PC-3 (cell line): ENCODE data around the gene GALNT3. TPM values are rescaled to one million over a fixed set of nuclear protein-coding genes. Genes with fewer than 3 reads are reported as not detected.

Experiments used
- ATAC-seq: fragments of 200-7000 bp; cut with Tn5 transposase; 2 replicates; pipeline ENCODE4 v1.9.1; 2020; ENCODE audit warnings: mild to moderate bottlenecking, moderate library complexity
- BruUV-seq: library from RNA; stranded (reverse); fragments of 400-500 nt; replicated peaks from 2 replicates; lab custom pipeline; 2021; lab: Mats Ljungman, UMichigan
- CTCF ChIA-PET: fragments of 300-600 bp; sonication (Branson Sonifier 250); formaldehyde crosslinking; loops from one replicate; lab custom pipeline; 2022; ENCODE audit warnings: antibody characterized with exemption; lab: Charles Lee
- POLR2A ChIA-PET: fragments of 300-600 bp; sonication (Branson Sonifier 250); formaldehyde crosslinking; loops from one replicate; lab custom pipeline; 2022; ENCODE audit warnings: antibody characterized with exemption; ENCODE audit not compliant: unreplicated experiment; lab: Charles Lee
- DNase-seq: peaks from one replicate; pipeline ENCODE4 v3.0.0-alpha.2; 2015
- H2AFZ ChIP-seq: fragments of 300-600 bp; sonication (generic); 2 replicates; pipeline ENCODE4 v1.6.0; 2016; ENCODE audit warnings: antibody characterized with exemption, low read length
- H3F3A ChIP-seq: fragments of 300-600 bp; sonication (generic); one replicate; pipeline ENCODE4 v1.6.0; 2017; ENCODE audit warnings: antibody characterized with exemption, low read length, control low read depth, mild to moderate bottlenecking; ENCODE audit not compliant: unreplicated experiment
- H3K27ac ChIP-seq: fragments of 300-600 bp; sonication (generic); 2 replicates; pipeline ENCODE4 v1.5.1; 2016; ENCODE audit warnings: mild to moderate bottlenecking, low read length
- H3K27me3 ChIP-seq: fragments of 300-600 bp; sonication (generic); 2 replicates; pipeline ENCODE4 v1.6.1; 2016; ENCODE audit warnings: low read length, mixed read lengths
- H3K36me3 ChIP-seq: fragments of 300-600 bp; sonication (generic); 2 replicates; pipeline ENCODE4 v1.6.1; 2016; ENCODE audit warnings: low read depth, mixed run types, low read length, mixed read lengths
- H3K4me1 ChIP-seq: fragments of 300-600 bp; sonication (generic); 2 replicates; pipeline ENCODE4 v1.5.1; 2016; ENCODE audit warnings: low read length; ENCODE audit not compliant: insufficient read depth
- H3K4me2 ChIP-seq: fragments of 300-600 bp; sonication (generic); 2 replicates; pipeline ENCODE4 v1.6.0; 2016; ENCODE audit warnings: low read length
- H3K4me3 ChIP-seq: fragments of 300-600 bp; sonication (generic); 2 replicates; pipeline ENCODE4 v1.5.1; 2016; ENCODE audit warnings: mild to moderate bottlenecking, low read length, mixed read lengths
- H3K79me2 ChIP-seq: fragments of 300-600 bp; sonication (generic); 2 replicates; pipeline ENCODE4 v1.6.1; 2017; ENCODE audit warnings: low read length, mixed read lengths
- H3K9ac ChIP-seq: fragments of 300-600 bp; sonication (generic); 2 replicates; pipeline ENCODE4 v1.6.0; 2016; ENCODE audit warnings: mild to moderate bottlenecking, low read length
- H3K9me2 ChIP-seq: fragments of 300-600 bp; sonication (generic); replicated peaks from 2 replicates; pipeline ENCODE4 v1.6.1; 2016; ENCODE audit warnings: mixed run types, low read length, mixed read lengths
- H3K9me3 ChIP-seq: fragments of 300-600 bp; sonication (generic); 2 replicates; pipeline ENCODE4 v1.6.1; 2016; ENCODE audit warnings: low read length, mixed read lengths
- H4K20me1 ChIP-seq: fragments of 300-600 bp; sonication (generic); 2 replicates; pipeline ENCODE4 v1.6.1; 2016; ENCODE audit warnings: low read length, mixed read lengths
- EZH2 ChIP-seq: fragments of 300-600 bp; sonication (generic); IDR thresholded peaks from one replicate; pipeline ENCODE4 v1.6.1; 2017; ENCODE audit warnings: antibody characterized with exemption, mild to moderate bottlenecking, low read length; ENCODE audit not compliant: unreplicated experiment
- EZH2phosphoT487 ChIP-seq: fragments of 300-600 bp; sonication (generic); IDR thresholded peaks from 2 replicates; pipeline ENCODE4 v1.6.1; 2018; ENCODE audit warnings: mild to moderate bottlenecking, antibody characterized with exemption, low read length, borderline replicate concordance
- intact Hi-C: fragments of 100-400 bp; cut with micrococcal nuclease; formaldehyde crosslinking; loops from 2 replicates; pipeline ENCODE4 v1.9.0; 2023
- total RNA-seq: library from RNA; depleted of rRNA; stranded (reverse); fragments of >200 nt; gene quantifications from 2 replicates; pipeline ENCODE4 v1.2.3, GENCODE V29; 2014
- TF ChIP-seq, protein P1 (sequence below): fragments of 300-600 bp; sonication (generic); conservative IDR thresholded peaks from 2 replicates; pipeline ENCODE4 v1.5.1; 2017; ENCODE audit warnings: antibody characterized with exemption, low read depth, mild to moderate bottlenecking, low read length

The GALNT3 gene
- total RNA-seq, 1 experiment from 2014 or later, result 44.8 TPM

DNA sequence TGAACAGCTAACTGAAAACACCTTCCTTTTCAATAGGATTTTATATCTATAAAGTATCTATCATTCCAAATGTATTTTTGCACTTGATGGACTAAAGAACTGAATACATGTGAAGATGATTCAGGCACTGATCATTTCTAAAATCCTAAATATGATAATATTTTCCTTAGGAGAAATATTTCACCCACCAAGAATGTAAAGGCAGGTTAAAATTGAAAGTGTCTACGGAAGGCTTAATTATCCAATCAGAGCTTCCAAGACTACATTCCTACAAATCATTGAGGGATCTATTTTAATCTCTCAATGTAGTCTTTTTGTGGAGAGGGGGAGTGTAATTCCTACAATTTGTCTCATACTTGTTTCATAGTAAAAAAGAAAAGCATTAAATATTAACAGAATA is 3.6 kb downstream of the GALNT3 start:
- peaks cover 8% of the 10 kb centered on the region; the same call in 1 of the 2 replicates for H3K36me3 ChIP-seq
- no peak overlapping the region for H2AFZ ChIP-seq
- DNase-seq (no peak), ATAC-seq (no peak)
- H3K4me3 ChIP-seq, result no peak overlapping the region; the same call in 1 of the 2 replicates
- intact Hi-C loops, result no loop called here
- H3K9me2 ChIP-seq, result no peaks in the 10 kb centered on the region
- no TSS peak for BruUV-seq
- H3F3A ChIP-seq, result no peaks in the 10 kb centered on the region
- no peak for TF ChIP-seq EZH2
- no peak for TF ChIP-seq EZH2phosphoT487
- TF ChIP-seq, protein P1, sequence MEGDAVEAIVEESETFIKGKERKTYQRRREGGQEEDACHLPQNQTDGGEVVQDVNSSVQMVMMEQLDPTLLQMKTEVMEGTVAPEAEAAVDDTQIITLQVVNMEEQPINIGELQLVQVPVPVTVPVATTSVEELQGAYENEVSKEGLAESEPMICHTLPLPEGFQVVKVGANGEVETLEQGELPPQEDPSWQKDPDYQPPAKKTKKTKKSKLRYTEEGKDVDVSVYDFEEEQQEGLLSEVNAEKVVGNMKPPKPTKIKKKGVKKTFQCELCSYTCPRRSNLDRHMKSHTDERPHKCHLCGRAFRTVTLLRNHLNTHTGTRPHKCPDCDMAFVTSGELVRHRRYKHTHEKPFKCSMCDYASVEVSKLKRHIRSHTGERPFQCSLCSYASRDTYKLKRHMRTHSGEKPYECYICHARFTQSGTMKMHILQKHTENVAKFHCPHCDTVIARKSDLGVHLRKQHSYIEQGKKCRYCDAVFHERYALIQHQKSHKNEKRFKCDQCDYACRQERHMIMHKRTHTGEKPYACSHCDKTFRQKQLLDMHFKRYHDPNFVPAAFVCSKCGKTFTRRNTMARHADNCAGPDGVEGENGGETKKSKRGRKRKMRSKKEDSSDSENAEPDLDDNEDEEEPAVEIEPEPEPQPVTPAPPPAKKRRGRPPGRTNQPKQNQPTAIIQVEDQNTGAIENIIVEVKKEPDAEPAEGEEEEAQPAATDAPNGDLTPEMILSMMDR, result no peak
- CTCF ChIA-PET, result no interaction called here
- H3K9me3 ChIP-seq, result no peaks in the 10 kb centered on the region
- POLR2A ChIA-PET, result interaction anchor here (0.5 kb wide), 1 partner anchor 387 kb away, joined by 3 read pairs; no protein-coding TSS in a partner anchor
- H3K4me2 ChIP-seq, result peak overlapping the region; percentile 91
- peaks cover 19% of the 10 kb centered on the region for H4K20me1 ChIP-seq
- no peaks in the 10 kb centered on the region for H3K27me3 ChIP-seq
- H3K27ac ChIP-seq, result no peak overlapping the region
- H3K4me1 ChIP-seq, result peaks cover 48% of the 10 kb centered on the region
- peaks cover 84% of the 10 kb centered on the region for H3K79me2 ChIP-seq
- H3K9ac ChIP-seq, result no peak overlapping the region

DNA sequence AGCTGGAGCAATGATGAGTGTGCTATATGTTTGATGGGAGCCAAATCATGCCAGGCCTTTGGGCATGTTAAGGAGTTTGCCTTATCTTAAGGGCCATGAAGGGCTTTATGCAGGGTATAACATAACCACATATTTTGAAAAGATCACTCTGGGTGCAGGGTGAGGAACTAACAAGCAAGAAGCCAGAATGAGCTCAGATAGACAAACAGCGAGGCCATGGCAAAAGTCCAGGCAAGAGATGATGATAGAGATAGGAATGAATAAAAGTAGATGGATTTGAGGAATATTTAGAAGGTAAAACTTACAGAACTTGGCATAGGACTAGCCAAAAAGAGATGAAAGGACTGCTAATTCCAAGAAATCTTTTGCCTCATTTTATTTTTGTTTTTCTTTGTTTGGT is 6.7 kb downstream of the GALNT3 start:
- H3K4me3 ChIP-seq, result no peak overlapping the region
- no peak overlapping the region for H3K9ac ChIP-seq
- peaks cover 36% of the 10 kb centered on the region for H3K36me3 ChIP-seq
- H3K9me3 ChIP-seq, result no peaks in the 10 kb centered on the region
- H4K20me1 ChIP-seq, result peaks cover 23% of the 10 kb centered on the region
- H3K9me2 ChIP-seq, result no peaks in the 10 kb centered on the region
- peaks cover 34% of the 10 kb centered on the region for H3K4me1 ChIP-seq
- H3K27me3 ChIP-seq, result no peaks in the 10 kb centered on the region
- peak; percentile 63 for ATAC-seq
- BruUV-seq, result no TSS peak
- no peak overlapping the region for H2AFZ ChIP-seq
- ChIA-PET POLR2A (interaction anchor here (0.5 to 0.6 kb wide), 3 partner anchors 9 to 379 kb away, joined by 4 read pairs; no protein-coding TSS in a partner anchor), CTCF (interaction anchor here (0.6 to 1.6 kb wide), 2 partner anchors 87 to 340 kb away, joined by 3 to 6 read pairs; partner anchors contain the start of gene SCN1A)
- no peak overlapping the region for H3K27ac ChIP-seq
- peak overlapping the region; percentile 13 for H3K4me2 ChIP-seq
- TF ChIP-seq EZH2phosphoT487 (no peak), EZH2 (no peak)
- TF ChIP-seq, protein P1, result no peak
- peak; percentile 71 for DNase-seq
- peaks cover 100% of the 10 kb centered on the region for H3K79me2 ChIP-seq
- H3F3A ChIP-seq, result no peaks in the 10 kb centered on the region
- intact Hi-C loops, result no loop called here

DNA sequence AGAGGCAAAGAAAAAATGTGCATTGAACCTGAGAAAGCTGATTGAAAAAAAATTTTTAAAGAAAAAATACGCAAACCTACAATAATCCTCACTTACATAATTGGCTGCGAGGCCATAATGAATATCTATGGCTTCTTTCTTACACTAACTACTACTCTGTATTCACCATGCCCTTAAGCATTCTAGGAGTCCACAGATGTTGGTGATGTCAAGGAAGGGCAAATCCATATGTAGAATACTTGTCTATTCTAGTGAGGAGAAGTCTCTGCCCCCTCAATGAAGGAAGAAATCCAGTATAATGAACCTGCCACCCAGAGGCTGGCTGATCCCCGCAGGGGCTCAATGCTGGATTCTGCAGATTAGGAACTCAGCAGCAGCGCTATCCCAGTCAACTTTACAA is 14.3 kb downstream of the GALNT3 start:
- H3K36me3 ChIP-seq, result peaks cover 57% of the 10 kb centered on the region
- intact Hi-C loops, result loop anchor here (1.0 to 5.0 kb wide), 6 partner anchors 95 to 923 kb away; partner anchors contain the start of gene SCN2A
- CTCF ChIA-PET, result interaction anchor here (0.7 kb wide), 1 partner anchor 13 kb away, joined by 3 read pairs; no protein-coding TSS in a partner anchor

More for the DNA sequence above, 14.3 kb downstream of the GALNT3 start:
- peaks cover 95% of the 10 kb centered on the region for H3K79me2 ChIP-seq
- H3K4me3 ChIP-seq, result no peak overlapping the region
- no peaks in the 10 kb centered on the region for H3K27me3 ChIP-seq
- no peak for ATAC-seq
- H3K9ac ChIP-seq, result no peak overlapping the region
- no peak for DNase-seq
- no peak for TF ChIP-seq EZH2phosphoT487
- TF ChIP-seq, protein P1, result no peak
- TF ChIP-seq EZH2, result no peak
- no peaks in the 10 kb centered on the region for H3K9me2 ChIP-seq
- peaks cover 37% of the 10 kb centered on the region for H3K4me1 ChIP-seq
- peaks cover 11% of the 10 kb centered on the region for H3F3A ChIP-seq
- BruUV-seq, result no TSS peak
- H2AFZ ChIP-seq, result no peak overlapping the region
- H3K9me3 ChIP-seq, result peaks cover 7% of the 10 kb centered on the region; the same call in 1 of the 2 replicates
- POLR2A ChIA-PET, result no interaction called here
- H3K27ac ChIP-seq, result no peak overlapping the region
- peaks cover 31% of the 10 kb centered on the region for H4K20me1 ChIP-seq
- H3K4me2 ChIP-seq, result no peak overlapping the region
